ENCODE results near the gene GBE1. TPM values are rescaled to one million over a fixed set of nuclear protein-coding genes. Genes with fewer than 3 reads are reported as not detected.

The GBE1 gene
- total RNA-seq, 1 experiment from 2014 or later = 9.2 TPM

GRCh38 chr3:81734742-81735141, 26.7 kb downstream of the GBE1 start:
- no peak overlapping the region for H3K4me3 Mint-ChIP-seq
- CTCF ChIA-PET = no interaction called here

GRCh38 chr3:81732642-81733041, 28.8 kb downstream of the GBE1 start:
- ChIA-PET CTCF (no interaction called here), POLR2A (no interaction called here)
- Mint-ChIP-seq H3K4me1 (peaks cover 6% of the 10 kb centered on the region), H3K27me3 (ENCODE audit: low read depth) (no peaks in the 10 kb centered on the region), H3K27ac (no peak overlapping the region), H3K4me3 (no peak overlapping the region), H3K36me3 (peaks cover 7% of the 10 kb centered on the region), H3K9me3 (peaks cover 14% of the 10 kb centered on the region)
- no peak for DNase-seq (ENCODE audit: low spot score)
- peak; percentile 39 for ATAC-seq
- TF ChIP-seq TCF7 (CRISPR knock-in tag; IDR thresholded peaks at IDR 0.05; ENCODE audit: low read depth) (no peak), ZNF512 (CRISPR knock-in tag; IDR thresholded peaks at IDR 0.05; ENCODE audit: borderline replicate concordance) (no peak), CREM (CRISPR knock-in tag; IDR thresholded peaks at IDR 0.05) (no peak), ZNF396 (CRISPR knock-in tag; IDR thresholded peaks at IDR 0.05; ENCODE audit: borderline replicate concordance) (no peak), AFF4 (CRISPR knock-in tag; IDR thresholded peaks at IDR 0.05; ENCODE audit: borderline replicate concordance) (no peak), GRHL2 (CRISPR knock-in tag; IDR thresholded peaks at IDR 0.05; ENCODE audit: insufficient replicate concordance, severe bottlenecking) (no peak), HMGA2 (CRISPR knock-in tag; IDR thresholded peaks at IDR 0.05) (no peak), ELF4 (CRISPR knock-in tag; IDR thresholded peaks at IDR 0.05; ENCODE audit: low read depth) (no peak)
- TF ChIP-seq, protein P1, sequence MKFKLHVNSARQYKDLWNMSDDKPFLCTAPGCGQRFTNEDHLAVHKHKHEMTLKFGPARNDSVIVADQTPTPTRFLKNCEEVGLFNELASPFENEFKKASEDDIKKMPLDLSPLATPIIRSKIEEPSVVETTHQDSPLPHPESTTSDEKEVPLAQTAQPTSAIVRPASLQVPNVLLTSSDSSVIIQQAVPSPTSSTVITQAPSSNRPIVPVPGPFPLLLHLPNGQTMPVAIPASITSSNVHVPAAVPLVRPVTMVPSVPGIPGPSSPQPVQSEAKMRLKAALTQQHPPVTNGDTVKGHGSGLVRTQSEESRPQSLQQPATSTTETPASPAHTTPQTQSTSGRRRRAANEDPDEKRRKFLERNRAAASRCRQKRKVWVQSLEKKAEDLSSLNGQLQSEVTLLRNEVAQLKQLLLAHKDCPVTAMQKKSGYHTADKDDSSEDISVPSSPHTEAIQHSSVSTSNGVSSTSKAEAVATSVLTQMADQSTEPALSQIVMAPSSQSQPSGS (CRISPR knock-in tag; IDR thresholded peaks at IDR 0.05; ENCODE audit: borderline replicate concordance, low read depth) = no peak
- TF ChIP-seq, protein P2, sequence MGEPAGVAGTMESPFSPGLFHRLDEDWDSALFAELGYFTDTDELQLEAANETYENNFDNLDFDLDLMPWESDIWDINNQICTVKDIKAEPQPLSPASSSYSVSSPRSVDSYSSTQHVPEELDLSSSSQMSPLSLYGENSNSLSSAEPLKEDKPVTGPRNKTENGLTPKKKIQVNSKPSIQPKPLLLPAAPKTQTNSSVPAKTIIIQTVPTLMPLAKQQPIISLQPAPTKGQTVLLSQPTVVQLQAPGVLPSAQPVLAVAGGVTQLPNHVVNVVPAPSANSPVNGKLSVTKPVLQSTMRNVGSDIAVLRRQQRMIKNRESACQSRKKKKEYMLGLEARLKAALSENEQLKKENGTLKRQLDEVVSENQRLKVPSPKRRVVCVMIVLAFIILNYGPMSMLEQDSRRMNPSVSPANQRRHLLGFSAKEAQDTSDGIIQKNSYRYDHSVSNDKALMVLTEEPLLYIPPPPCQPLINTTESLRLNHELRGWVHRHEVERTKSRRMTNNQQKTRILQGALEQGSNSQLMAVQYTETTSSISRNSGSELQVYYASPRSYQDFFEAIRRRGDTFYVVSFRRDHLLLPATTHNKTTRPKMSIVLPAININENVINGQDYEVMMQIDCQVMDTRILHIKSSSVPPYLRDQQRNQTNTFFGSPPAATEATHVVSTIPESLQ (CRISPR knock-in tag; IDR thresholded peaks at IDR 0.05) = no peak
- TF ChIP-seq, protein P3, sequence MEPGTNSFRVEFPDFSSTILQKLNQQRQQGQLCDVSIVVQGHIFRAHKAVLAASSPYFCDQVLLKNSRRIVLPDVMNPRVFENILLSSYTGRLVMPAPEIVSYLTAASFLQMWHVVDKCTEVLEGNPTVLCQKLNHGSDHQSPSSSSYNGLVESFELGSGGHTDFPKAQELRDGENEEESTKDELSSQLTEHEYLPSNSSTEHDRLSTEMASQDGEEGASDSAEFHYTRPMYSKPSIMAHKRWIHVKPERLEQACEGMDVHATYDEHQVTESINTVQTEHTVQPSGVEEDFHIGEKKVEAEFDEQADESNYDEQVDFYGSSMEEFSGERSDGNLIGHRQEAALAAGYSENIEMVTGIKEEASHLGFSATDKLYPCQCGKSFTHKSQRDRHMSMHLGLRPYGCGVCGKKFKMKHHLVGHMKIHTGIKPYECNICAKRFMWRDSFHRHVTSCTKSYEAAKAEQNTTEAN (CRISPR knock-in tag; IDR thresholded peaks at IDR 0.05) = no peak
- TF ChIP-seq, protein P4, sequence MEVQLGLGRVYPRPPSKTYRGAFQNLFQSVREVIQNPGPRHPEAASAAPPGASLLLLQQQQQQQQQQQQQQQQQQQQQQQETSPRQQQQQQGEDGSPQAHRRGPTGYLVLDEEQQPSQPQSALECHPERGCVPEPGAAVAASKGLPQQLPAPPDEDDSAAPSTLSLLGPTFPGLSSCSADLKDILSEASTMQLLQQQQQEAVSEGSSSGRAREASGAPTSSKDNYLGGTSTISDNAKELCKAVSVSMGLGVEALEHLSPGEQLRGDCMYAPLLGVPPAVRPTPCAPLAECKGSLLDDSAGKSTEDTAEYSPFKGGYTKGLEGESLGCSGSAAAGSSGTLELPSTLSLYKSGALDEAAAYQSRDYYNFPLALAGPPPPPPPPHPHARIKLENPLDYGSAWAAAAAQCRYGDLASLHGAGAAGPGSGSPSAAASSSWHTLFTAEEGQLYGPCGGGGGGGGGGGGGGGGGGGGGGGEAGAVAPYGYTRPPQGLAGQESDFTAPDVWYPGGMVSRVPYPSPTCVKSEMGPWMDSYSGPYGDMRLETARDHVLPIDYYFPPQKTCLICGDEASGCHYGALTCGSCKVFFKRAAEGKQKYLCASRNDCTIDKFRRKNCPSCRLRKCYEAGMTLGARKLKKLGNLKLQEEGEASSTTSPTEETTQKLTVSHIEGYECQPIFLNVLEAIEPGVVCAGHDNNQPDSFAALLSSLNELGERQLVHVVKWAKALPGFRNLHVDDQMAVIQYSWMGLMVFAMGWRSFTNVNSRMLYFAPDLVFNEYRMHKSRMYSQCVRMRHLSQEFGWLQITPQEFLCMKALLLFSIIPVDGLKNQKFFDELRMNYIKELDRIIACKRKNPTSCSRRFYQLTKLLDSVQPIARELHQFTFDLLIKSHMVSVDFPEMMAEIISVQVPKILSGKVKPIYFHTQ (CRISPR knock-in tag; IDR thresholded peaks at IDR 0.05) = no peak
- TF ChIP-seq, protein P5, sequence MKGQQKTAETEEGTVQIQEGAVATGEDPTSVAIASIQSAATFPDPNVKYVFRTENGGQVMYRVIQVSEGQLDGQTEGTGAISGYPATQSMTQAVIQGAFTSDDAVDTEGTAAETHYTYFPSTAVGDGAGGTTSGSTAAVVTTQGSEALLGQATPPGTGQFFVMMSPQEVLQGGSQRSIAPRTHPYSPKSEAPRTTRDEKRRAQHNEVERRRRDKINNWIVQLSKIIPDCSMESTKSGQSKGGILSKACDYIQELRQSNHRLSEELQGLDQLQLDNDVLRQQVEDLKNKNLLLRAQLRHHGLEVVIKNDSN (CRISPR knock-in tag; IDR thresholded peaks at IDR 0.05) = no peak

More at GRCh38 chr3:81734742-81735141, 26.7 kb downstream of the GBE1 start:
- H3K4me1 Mint-ChIP-seq = peaks cover 6% of the 10 kb centered on the region
- no peaks in the 10 kb centered on the region for H3K27me3 Mint-ChIP-seq (ENCODE audit: low read depth)
- peaks cover 17% of the 10 kb centered on the region for H3K9me3 Mint-ChIP-seq
- DNase-seq (ENCODE audit: low spot score) = no peak
- TF ChIP-seq ZNF232 (CRISPR knock-in tag; IDR thresholded peaks at IDR 0.05) (no peak), ZNF138 (CRISPR knock-in tag; conservative IDR thresholded peaks at IDR 0.05) (no peak), TCF7 (CRISPR knock-in tag; IDR thresholded peaks at IDR 0.05; ENCODE audit: low read depth) (no peak), SP1 (CRISPR knock-in tag; conservative IDR thresholded peaks at IDR 0.05) (no peak), CBFB (CRISPR knock-in tag; IDR thresholded peaks at IDR 0.05; ENCODE audit: low read depth) (no peak), RELA (CRISPR knock-in tag; IDR thresholded peaks at IDR 0.05; ENCODE audit: borderline replicate concordance) (no peak), SMAD4 (CRISPR knock-in tag; IDR thresholded peaks at IDR 0.05) (no peak), PRRX2 (CRISPR knock-in tag; IDR thresholded peaks at IDR 0.05) (no peak), TP53 (CRISPR knock-in tag; IDR thresholded peaks at IDR 0.05) (no peak), NR3C1 (CRISPR knock-in tag; conservative IDR thresholded peaks at IDR 0.05; ENCODE audit: low read depth) (no peak), KAT7 (CRISPR knock-in tag; IDR thresholded peaks at IDR 0.05; ENCODE audit: borderline replicate concordance) (no peak), ZNF317 (CRISPR knock-in tag; IDR thresholded peaks at IDR 0.05; ENCODE audit: borderline replicate concordance, low read depth) (no peak), GRHL2 (CRISPR knock-in tag; IDR thresholded peaks at IDR 0.05; ENCODE audit: insufficient replicate concordance, severe bottlenecking) (no peak), GTF2I (CRISPR knock-in tag; conservative IDR thresholded peaks at IDR 0.05) (no peak)
- TF ChIP-seq, protein P1 (CRISPR knock-in tag; IDR thresholded peaks at IDR 0.05; ENCODE audit: borderline replicate concordance, low read depth) = no peak
- POLR2A ChIA-PET = no interaction called here
- peaks cover 7% of the 10 kb centered on the region for H3K36me3 Mint-ChIP-seq
- ATAC-seq = no peak
- no peak overlapping the region for H3K27ac Mint-ChIP-seq
